Liver (tissue), 9 donors: ENCODE measurements around the gene GMDS. TPM values are rescaled to one million over a fixed set of nuclear protein-coding genes. Genes with fewer than 3 reads are reported as not detected.

Source experiments
- DNase-seq: peaks from one replicate; pipeline ENCODE4 v3.0.0-alpha.2; 2017; ENCODE audit warnings: low spot score
- H3K27ac ChIP-seq, 2 donors: one replicate each; pipeline ENCODE4 v1.7.0; 2013; ENCODE audit warnings: inconsistent platforms in 2 of 2, low read length in 2 of 2, control low read depth in 1 of 2, low read depth in 1 of 2, mild to moderate bottlenecking in 1 of 2
- H3K27me3 ChIP-seq, 4 donors: one replicate each; pipeline versions ENCODE4 v1.6.1 to v1.7.0; 2013; ENCODE audit warnings: low read length in 3 of 4, inconsistent platforms in 1 of 4, mild to moderate bottlenecking in 1 of 4, moderate library complexity in 1 of 4; ENCODE audit not compliant: control insufficient read depth in 4 of 4, insufficient read depth in 4 of 4
- H3K36me3 ChIP-seq, 4 donors: one replicate each; pipeline versions ENCODE4 v1.6.1 to v1.7.0; 2013; ENCODE audit warnings: low read length in 3 of 4, mild to moderate bottlenecking in 3 of 4, low read depth in 1 of 4, moderate library complexity in 1 of 4; ENCODE audit not compliant: control insufficient read depth in 4 of 4, insufficient read depth in 3 of 4
- H3K4me1 ChIP-seq, 4 donors: one replicate each; pipeline versions ENCODE4 v1.6.1 to v1.7.0; 2013; ENCODE audit warnings: low read length in 3 of 4, mild to moderate bottlenecking in 3 of 4, moderate library complexity in 1 of 4; ENCODE audit not compliant: control insufficient read depth in 4 of 4, insufficient read depth in 4 of 4
- H3K4me3 ChIP-seq, 3 donors: one replicate each; pipeline versions ENCODE4 v1.6.1 to v1.7.0; 2013; ENCODE audit warnings: low read length in 3 of 3, control low read depth in 1 of 3, low read depth in 1 of 3, mild to moderate bottlenecking in 1 of 3
- H3K9ac ChIP-seq, 2 donors: one replicate each; pipeline ENCODE4 v1.7.0; 2013; ENCODE audit warnings: low read length in 2 of 2, mild to moderate bottlenecking in 2 of 2, moderate library complexity in 2 of 2, control low read depth in 1 of 2, low read depth in 1 of 2
- H3K9me3 ChIP-seq, 4 donors: one replicate each; pipeline versions ENCODE4 v1.6.1 to v1.7.0; 2013; ENCODE audit warnings: low read length in 3 of 4; ENCODE audit not compliant: control insufficient read depth in 4 of 4
- EGR1 ChIP-seq, 2 donors: IDR thresholded peaks; 2 replicates each; pipeline ENCODE4 v1.6.1; 2016 to 2018; ENCODE audit warnings: antibody characterized with exemption in 2 of 2, low read depth in 2 of 2
- GABPA ChIP-seq, 2 donors: IDR thresholded peaks in 1 of 2; conservative IDR thresholded peaks in 1 of 2; 2 replicates each; pipeline ENCODE4 v1.6.1; 2016; ENCODE audit warnings: antibody characterized with exemption in 2 of 2, mild to moderate bottlenecking in 1 of 2, moderate library complexity in 1 of 2
- HNF4A ChIP-seq, 2 donors: conservative IDR thresholded peaks; 2 replicates each; pipeline ENCODE4 v1.6.1; 2016; ENCODE audit warnings: antibody characterized with exemption in 2 of 2, mild to moderate bottlenecking in 2 of 2
- HNF4G ChIP-seq: IDR thresholded peaks from 2 replicates; pipeline ENCODE4 v1.6.1; 2016; ENCODE audit warnings: antibody characterized with exemption
- JUND ChIP-seq, 2 donors: IDR thresholded peaks; 2 replicates each; pipeline ENCODE4 v1.6.1; 2016; ENCODE audit warnings: antibody characterized with exemption in 2 of 2
- NR2F2 ChIP-seq: IDR thresholded peaks from 2 replicates; pipeline ENCODE4 v1.6.1; 2016; ENCODE audit warnings: antibody characterized with exemption
- RAD21 ChIP-seq, 2 donors: IDR thresholded peaks; 2 replicates each; pipeline ENCODE4 v1.6.1; 2016; ENCODE audit warnings: antibody characterized with exemption in 2 of 2, mild to moderate bottlenecking in 2 of 2
- RXRA ChIP-seq, 2 donors: IDR thresholded peaks; 2 replicates each; pipeline ENCODE4 v1.6.1; 2017 to 2018; ENCODE audit warnings: antibody characterized with exemption in 2 of 2, mild to moderate bottlenecking in 1 of 2
- SP1 ChIP-seq: IDR thresholded peaks from 2 replicates; pipeline ENCODE4 v1.6.1; 2018; ENCODE audit warnings: antibody characterized with exemption, mild to moderate bottlenecking
- TAF1 ChIP-seq: conservative IDR thresholded peaks from 2 replicates; pipeline ENCODE4 v1.6.1; 2016; ENCODE audit warnings: antibody characterized with exemption, mild to moderate bottlenecking
- WGBS: extraction: QIAGEN DNeasy Blood & Tissue Kit; methylation state at CpG from one replicate; pipeline ENCODE4 v1.1.7; 2013; 5-methylcytosine and 5-hydroxymethylcytosine counted together
- polyA plus RNA-seq, 2 donors: library from polyadenylated mRNA; stranded (reverse) in 1 of 2; unstranded in 1 of 2; fragments of 200-250 nt in 1 of 2; fragments of >200 nt in 1 of 2; fragmentation: Nextera tagmentation in 1 of 2; extraction: Ambion mirVana in 1 of 2; gene quantifications; one replicate each; pipeline versions ENCODE4 v1.2.1 to v1.2.3, GENCODE V29; 2013 to 2015
- total RNA-seq, 2 donors: library from RNA; depleted of rRNA; stranded (reverse); fragments of >200 nt; gene quantifications; one replicate each; pipeline ENCODE4 v1.2.3, GENCODE V29; 2014
- TF ChIP-seq, protein P1 (sequence below): IDR thresholded peaks from 2 replicates; pipeline ENCODE4 v1.6.1; 2016; ENCODE audit warnings: antibody characterized with exemption
- TF ChIP-seq, protein P2 (sequence below): IDR thresholded peaks from 2 replicates; pipeline ENCODE4 v1.6.1; 2016; ENCODE audit warnings: antibody characterized with exemption
- TF ChIP-seq, protein P3 (sequence below): fragments of 150-350 bp; IDR thresholded peaks from 2 replicates; pipeline ENCODE4 v1.5.1; 2017; ENCODE audit warnings: improper control_type of control experiment, low read depth, low read length; ENCODE audit not compliant: missing input control
- TF ChIP-seq, protein P4 (sequence below): IDR thresholded peaks from 2 replicates; pipeline ENCODE4 v1.6.1; 2016; ENCODE audit warnings: antibody characterized with exemption
- donor health status: healthy.
- donor health status: healthy.
- donor health status: healthy.
- donor health status: healthy.
- donor health status: healthy.

GMDS gene
- total and polyA plus RNA-seq, 4 donors = 3.5 to 15.6 (median 13.0) TPM

DNA sequence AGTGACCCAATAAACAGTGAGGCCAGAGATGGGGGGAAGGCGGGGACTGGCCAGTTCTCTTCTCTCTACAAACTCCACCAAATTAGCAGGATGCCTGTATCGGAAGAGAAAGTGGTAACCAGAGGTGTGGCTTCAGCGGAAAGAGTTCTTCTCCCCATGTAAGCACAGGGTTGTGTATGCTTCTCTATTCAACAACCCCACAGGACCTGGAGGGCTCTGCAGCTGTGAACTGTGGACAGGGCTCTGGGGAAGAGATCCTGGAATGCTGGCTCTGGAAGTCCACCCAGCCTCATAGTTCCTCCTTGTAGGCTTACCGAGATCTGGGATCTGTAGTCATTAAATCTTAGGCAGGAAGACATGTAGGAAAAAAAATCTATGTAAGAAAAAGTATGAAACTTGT is 449.5 kb downstream of the GMDS start:
- no peak overlapping the region for H3K4me3 ChIP-seq
- WGBS = 98% methylated on average over 4 of the region's 4 CpGs
- no peak for DNase-seq
- no peaks in the 10 kb centered on the region for H3K4me1 ChIP-seq
- no peaks in the 10 kb centered on the region for H3K9me3 ChIP-seq
- TF ChIP-seq RXRA (IDR thresholded peaks at IDR 0.05) (no peak), NR2F2 (no peak), JUND (IDR thresholded peaks at IDR 0.05) (no peak)
- TF ChIP-seq, protein P1, sequence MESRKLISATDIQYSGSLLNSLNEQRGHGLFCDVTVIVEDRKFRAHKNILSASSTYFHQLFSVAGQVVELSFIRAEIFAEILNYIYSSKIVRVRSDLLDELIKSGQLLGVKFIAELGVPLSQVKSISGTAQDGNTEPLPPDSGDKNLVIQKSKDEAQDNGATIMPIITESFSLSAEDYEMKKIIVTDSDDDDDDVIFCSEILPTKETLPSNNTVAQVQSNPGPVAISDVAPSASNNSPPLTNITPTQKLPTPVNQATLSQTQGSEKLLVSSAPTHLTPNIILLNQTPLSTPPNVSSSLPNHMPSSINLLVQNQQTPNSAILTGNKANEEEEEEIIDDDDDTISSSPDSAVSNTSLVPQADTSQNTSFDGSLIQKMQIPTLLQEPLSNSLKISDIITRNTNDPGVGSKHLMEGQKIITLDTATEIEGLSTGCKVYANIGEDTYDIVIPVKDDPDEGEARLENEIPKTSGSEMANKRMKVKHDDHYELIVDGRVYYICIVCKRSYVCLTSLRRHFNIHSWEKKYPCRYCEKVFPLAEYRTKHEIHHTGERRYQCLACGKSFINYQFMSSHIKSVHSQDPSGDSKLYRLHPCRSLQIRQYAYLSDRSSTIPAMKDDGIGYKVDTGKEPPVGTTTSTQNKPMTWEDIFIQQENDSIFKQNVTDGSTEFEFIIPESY = no peak
- TF ChIP-seq, protein P2, sequence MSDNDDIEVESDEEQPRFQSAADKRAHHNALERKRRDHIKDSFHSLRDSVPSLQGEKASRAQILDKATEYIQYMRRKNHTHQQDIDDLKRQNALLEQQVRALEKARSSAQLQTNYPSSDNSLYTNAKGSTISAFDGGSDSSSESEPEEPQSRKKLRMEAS = no peak
- TF ChIP-seq, protein P3, sequence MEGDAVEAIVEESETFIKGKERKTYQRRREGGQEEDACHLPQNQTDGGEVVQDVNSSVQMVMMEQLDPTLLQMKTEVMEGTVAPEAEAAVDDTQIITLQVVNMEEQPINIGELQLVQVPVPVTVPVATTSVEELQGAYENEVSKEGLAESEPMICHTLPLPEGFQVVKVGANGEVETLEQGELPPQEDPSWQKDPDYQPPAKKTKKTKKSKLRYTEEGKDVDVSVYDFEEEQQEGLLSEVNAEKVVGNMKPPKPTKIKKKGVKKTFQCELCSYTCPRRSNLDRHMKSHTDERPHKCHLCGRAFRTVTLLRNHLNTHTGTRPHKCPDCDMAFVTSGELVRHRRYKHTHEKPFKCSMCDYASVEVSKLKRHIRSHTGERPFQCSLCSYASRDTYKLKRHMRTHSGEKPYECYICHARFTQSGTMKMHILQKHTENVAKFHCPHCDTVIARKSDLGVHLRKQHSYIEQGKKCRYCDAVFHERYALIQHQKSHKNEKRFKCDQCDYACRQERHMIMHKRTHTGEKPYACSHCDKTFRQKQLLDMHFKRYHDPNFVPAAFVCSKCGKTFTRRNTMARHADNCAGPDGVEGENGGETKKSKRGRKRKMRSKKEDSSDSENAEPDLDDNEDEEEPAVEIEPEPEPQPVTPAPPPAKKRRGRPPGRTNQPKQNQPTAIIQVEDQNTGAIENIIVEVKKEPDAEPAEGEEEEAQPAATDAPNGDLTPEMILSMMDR = no peak
- no peaks in the 10 kb centered on the region for H3K27me3 ChIP-seq
- H3K27ac ChIP-seq = no peak overlapping the region
- H3K36me3 ChIP-seq = no peaks in the 10 kb centered on the region
- no peak overlapping the region for H3K9ac ChIP-seq

DNA sequence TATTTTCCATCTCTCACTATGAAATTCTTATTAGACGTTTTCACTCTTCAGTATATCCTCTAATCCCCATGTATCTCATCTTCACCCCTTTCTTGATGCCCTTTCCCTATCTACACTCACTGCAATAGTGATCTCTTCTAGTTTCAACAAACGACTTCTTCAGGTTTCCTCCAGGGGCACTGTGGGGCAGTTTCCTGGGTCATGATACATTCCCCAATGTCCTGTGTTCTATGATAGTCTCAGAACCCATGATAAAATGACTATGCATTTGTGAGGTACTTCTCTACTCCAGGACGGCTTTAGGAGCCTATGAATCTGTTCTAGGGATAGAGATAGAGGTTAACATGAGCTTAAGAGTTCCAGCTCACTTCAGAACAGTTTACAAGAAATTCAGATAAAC is 452.4 kb downstream of the GMDS start:
- Histone ChIP-seq H3K9me3 (no peaks in the 10 kb centered on the region), H3K4me1 (no peaks in the 10 kb centered on the region), H3K4me3 (no peak overlapping the region), H3K36me3 (no peaks in the 10 kb centered on the region), H3K9ac (no peak overlapping the region), H3K27me3 (no peaks in the 10 kb centered on the region), H3K27ac (no peak overlapping the region)
- no peak for DNase-seq
- TF ChIP-seq RAD21 (IDR thresholded peaks at IDR 0.05) (peak; percentile 54 to 79), TAF1 (no peak)
- TF ChIP-seq, protein P3 = peak; percentile 25
- 65% methylated on average over 3 of the region's 3 CpGs for WGBS

DNA sequence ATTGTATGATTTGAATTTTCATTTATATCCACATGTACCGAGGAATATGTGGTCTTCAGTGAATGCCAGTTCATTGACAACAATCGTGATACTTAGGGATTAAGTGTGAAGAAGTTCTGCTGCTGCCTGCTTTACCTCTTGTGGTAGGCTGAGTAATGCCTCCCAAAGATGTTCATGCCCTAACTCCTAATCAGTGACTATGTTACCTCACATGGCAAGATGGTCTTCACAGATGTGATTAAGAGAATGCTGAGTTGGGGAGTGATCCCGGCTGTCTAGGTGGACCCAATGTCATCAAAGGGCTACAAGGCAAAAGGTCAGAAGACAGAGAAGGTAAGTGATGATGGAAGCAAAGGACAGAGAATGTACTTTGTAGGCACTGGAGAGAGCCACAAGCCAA is 454.7 kb downstream of the GMDS start:
- Histone ChIP-seq H3K27me3 (no peaks in the 10 kb centered on the region), H3K4me3 (no peak overlapping the region), H3K9ac (no peak overlapping the region), H3K27ac (no peak overlapping the region), H3K9me3 (no peaks in the 10 kb centered on the region), H3K36me3 (no peaks in the 10 kb centered on the region), H3K4me1 (no peaks in the 10 kb centered on the region)
- WGBS = 98% methylated on average over 3 of the region's 3 CpGs
- DNase-seq = no peak
- TF ChIP-seq RAD21 (IDR thresholded peaks at IDR 0.05) (no peak), SP1 (no peak), GABPA (IDR thresholded peaks at IDR 0.05 in 1 of 2, conservative IDR thresholded peaks at IDR 0.05 in 1 of 2) (no peak), NR2F2 (no peak), HNF4G (no peak), JUND (IDR thresholded peaks at IDR 0.05) (no peak), TAF1 (no peak), EGR1 (IDR thresholded peaks at IDR 0.05; ENCODE audit: low read depth in 2 of 2) (no peak), HNF4A (conservative IDR thresholded peaks at IDR 0.05) (no peak)
- TF ChIP-seq, protein P4, sequence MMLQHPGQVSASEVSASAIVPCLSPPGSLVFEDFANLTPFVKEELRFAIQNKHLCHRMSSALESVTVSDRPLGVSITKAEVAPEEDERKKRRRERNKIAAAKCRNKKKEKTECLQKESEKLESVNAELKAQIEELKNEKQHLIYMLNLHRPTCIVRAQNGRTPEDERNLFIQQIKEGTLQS = no peak
- TF ChIP-seq, protein P3 = no peak
